ENCODE measurements around the gene CDK8.
"Not testable (repeated sequence)": the region's sequence is repeated elsewhere in the genome, so short reads cannot be mapped to it uniquely, and the experiment has no call there.

The CDK8 gene

DNA sequence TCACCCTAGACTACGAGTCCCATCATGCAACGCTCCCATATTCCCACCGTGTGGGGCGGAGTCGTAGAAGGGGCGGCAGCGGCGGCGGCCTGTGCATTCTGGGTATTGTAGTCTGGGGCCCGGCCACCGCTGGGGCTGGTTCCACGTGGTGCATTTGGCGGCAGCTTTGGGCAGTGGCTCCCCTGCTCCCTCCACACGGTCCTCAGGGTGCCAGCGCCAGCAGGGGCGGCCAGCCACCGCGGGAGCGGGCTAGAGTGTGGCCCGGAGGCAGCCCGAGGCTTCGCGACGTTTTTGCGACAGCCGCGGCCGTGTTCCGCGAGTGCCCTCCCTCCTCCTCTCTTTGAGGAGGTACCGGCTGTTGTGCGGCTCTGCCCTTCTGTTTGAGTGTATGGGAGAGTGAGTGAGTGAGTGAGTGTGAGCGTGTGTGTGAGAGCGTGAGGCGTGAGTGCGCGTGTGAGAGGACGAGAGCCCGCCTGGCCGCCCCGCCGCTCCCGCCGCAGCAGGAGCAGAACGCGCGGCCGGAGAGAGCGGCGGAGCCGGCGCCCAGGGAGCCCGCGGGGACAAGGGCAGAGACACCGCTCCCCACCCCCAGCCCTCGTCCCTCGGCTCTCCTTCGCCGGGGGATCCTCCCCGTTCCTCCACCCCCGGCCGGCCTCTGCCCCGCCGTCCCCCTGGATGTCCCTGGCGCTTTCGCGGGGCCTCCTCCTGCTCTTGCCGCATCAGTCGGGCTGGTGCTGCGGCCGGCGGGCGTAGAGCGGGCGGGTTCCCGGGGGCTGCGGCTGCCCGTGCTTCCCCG, at the start of gene CDK8:
CDK8 (plus strand) TSS at position 343 of the 796 bp plus-strand sequence. CDS start 513 bp downstream, outside the sequence.
- peak; percentile 93 for DNase-seq

DNA sequence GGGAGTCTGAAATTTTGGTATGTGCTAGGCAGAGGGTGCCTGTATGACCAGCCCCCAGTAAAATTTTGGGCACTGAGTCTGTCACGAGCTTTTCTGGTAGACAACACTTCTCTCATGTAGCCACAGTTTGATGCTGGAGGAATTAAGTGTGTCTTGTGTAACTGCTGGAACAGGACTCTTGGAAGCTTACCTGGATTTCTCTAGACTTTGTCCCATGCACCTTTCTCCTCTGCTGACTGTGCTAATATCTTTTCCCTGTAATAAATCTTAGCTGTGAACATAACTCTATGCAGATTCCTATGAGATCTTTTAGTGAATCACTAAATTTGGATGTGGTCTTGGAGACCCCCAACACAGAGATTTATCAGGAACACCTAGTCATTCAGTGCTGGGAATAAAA, 45.6 kb upstream of the CDK8 start:
- DNase-seq = no peak

DNA sequence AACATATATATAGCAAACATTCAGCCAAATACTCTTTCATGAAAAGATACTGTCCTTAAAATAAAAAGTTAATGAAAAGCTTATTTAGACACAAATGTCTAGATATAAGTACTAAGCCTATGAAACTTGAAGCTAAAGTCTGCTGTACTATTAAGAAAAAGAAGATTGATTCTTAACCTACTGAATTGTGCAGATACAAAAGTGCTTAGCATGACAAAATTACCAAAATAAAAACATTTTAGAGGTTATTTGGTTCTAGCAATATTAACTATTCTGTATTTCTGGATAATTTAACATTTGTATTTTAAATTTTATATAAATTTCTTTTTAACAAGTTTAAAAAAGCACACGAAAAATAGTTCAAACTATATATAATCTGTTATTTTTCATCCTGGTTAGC, 40.6 kb upstream of the CDK8 start:
- no peak for DNase-seq

DNA sequence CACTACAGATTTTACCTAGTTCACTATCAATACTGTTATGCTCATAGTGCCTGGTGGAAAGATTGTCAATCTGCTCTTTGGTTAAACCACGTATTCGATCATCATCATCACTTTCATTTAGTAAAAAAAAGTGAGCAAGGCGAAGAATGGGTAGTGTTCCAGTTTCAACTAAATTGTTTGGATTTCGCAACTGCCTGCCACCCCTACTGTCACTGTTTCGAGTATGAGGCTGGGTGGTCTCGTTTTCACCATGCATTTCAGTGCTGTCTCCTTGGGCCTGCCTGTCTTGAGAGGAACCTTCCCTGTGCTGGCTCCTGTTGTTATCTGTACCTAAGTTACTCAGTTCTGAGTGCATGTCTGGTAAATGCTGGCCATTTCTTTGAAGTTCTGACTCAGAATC, 39.9 kb upstream of the CDK8 start:
- no peak for DNase-seq

DNA sequence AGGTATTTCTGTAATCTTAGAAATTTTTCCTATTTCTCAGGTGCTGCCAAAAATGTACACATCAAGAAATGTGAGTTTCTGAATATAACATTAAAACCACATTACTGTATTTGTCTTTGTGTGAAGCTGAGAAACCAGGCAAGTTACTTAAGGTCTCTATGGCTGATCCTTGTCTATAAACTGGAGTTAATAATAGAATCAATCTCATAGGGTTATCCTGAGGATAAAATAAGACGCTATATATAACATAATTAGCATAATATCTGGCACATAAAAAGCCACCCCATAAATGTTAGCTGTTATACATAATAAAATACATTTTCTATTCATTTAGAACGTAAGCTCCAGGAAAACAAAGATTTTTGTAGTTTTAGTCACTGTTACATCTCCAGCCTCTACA, 37.9 kb upstream of the CDK8 start:
- no peak for DNase-seq

DNA sequence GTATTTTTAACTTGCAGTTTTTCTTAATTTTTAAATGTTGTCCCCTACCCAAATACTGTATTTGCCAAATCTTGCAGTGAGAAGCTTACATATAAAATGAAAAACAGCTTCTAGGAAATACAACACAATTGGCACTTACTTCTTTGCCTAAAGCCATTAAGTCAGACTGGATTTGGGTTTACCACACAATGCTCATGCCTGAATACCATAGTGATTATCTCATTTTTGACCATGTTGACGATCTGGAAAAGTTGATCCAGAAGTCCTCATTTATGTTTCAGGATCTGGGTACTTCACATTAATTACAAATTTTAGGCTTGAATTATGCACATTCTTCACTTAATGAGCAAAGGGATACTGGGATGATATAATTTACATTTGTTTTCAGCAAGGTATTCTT, 34.2 kb upstream of the CDK8 start:
- DNase-seq = no peak

DNA sequence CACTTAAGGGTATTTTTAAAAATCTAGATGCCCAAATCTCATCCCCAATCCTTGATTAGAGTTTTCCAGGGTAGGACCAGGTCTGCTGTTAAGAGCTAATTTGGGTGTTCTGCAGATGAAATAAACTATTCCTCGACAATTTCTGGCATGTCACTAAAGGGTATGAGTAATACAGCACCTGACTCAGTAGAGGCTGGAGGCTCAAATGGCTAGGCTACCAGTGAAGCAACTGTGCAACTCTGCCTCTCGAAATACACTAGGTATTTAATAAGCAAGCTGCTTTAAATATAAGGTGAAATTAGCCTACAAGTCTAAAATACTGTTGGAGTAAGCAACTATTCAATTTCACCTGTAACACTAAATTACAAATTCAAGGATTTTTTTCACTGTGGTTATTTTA, 33.4 kb upstream of the CDK8 start:
- DNase-seq = no peak

DNA sequence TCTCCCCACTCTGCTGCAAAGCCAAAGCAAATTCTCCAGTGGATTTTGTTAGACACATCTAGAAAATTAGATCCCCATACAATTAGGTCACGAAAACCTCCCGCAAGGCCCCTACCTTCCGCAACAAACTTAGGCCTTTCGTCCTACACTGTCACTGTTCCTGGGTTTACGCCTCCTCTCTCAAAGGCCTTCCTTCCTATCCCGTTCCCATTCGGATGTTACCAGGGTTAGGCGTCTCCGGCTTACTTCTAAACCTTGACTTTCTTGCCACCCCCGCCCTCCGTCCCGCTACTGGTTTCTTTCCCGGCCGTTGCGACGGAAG, 32.6 kb upstream of the CDK8 start:
- no peak for DNase-seq

DNA sequence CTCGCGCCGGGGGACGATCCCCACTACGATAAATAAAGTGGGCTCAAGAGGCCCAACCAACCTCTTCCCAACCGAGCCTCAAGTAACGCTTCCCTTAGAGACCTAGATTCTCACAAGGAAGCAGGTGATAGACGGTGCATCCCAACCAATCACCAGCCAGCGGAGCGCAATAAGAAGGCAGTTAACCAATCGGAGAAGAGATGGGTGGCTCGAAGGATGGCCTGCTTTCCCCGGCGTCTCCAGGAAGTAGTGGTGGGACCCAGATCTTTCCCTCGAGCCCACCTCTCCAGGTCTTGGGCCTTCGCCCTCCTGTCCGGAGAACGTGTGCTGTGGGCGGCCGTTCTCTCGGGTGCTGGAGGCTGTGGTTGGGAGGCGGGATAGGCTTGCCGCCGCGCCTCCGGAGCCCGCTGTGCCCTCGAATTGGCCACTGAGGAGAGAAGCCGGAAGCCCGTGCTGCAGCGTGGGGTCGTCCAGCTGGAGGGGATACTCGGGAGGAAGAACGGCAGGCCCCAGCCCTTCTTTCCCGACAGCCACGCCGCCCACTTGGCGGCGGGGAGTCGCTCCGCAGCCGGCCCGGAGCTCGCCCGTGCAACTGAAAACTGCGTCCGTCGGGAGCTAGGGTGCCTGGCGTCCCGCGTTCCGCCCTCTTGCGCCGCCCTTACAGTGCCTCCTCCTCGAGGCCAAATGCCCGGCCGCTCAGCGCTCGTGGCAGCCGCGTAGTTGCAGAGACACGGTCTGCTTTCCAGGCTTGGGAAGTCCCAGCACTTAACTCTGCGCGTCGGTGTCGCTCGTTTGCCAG, 32.0 kb upstream of the CDK8 start, which contains the start of gene RNF6:
RNF6 (minus strand) TSS at position 594 of the 799 bp plus-strand sequence. CDS start 2,665 bp downstream, outside the sequence.
- DNase-seq = peak; percentile 93

DNA sequence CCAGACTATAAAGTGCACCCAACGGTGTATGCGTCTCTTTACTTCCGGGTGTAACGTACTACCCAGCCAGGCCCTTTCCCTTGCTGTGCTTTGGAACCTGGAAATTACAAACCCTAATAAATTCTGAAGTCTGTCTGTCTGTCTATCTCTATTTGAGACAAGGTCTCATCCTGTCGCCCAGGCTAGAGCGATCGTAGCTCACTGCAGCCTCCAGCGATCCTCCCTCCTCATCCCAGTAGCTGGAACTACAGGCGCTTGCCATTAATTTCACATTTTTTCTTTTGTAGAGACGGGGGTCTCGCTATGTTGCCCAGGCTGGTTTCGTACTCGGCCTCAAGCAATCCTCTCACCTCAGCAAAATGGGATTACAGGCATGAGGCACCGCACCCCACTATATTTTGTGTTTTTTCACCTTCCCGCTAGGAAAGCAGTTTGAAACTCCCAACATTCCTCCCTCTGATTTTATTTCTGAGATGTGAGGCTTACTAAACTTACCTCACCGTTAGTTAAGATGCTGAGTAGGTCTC, 31.3 kb upstream of the CDK8 start:
- no peak for DNase-seq

DNA sequence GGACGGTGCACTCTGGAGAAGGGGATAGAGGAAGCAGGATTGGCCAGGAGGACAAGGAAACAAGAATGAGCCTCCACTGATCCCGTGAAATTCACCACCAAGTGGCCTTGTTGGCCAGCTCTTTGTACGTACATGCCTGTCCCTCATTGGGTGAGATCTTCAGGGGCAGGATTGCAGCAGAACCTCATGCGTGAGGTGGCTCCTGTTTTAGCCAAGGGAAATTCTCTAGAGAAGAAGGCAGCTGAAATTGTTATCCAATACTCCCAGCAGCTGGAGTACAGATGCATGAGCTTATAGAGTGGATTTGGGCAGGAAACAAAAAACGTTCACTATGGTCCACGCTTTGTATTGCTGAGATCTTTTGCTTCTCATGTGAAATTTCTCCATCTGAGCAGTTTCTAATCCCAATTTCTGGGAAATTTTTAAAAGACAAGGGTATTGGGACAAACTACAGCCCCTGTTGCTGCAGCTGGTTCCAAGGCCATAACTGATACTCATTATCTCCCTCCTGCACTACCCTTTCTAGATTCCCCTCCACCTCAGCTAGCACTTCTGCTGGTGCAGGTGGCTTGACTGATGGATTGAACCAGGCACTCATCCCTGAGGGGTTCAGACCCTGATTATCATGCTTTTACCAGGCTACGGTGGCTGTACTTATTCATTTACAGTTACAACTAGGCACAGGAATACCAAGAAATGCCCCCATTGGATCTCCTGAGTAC, 27.9 kb upstream of the CDK8 start:
- no peak for DNase-seq

DNA sequence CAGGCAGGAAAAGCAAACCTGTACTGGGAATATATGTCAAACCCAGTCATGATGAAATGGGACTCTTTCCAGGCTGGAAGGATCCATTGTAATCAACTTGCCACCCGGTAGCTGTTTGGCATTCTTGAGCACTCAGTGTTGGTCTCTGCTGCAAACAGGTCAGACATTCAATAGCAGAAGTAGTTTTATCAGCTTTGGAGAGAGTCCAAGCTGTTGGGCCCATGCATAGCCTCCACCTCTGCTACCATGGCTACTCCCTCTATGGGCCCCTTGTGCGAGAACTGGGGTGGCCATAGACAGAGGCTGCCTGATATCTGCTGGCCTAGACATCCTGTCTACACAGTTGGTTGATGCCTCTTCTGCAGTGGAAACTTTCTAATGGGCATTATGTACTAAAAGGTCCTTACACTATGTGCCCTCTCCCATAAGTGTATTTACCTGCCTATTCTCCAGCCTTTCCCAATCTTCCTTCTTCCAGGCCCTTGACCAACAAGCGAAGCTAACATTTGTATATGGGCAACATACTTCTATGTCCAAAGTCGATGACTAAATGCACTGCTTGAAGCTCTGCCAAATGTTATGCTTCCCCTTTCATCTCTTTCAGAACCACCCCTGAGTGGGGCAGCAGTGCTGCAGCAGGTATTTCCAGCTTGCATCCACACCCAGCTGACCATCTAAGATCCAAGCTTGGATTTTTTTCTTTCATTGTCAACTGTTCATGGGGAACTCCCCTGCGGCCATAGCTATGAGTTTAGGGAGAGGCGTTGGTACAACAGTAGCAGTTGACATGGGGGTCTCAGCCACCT, 26.6 kb upstream of the CDK8 start:
- peak; percentile 63 for DNase-seq

DNA sequence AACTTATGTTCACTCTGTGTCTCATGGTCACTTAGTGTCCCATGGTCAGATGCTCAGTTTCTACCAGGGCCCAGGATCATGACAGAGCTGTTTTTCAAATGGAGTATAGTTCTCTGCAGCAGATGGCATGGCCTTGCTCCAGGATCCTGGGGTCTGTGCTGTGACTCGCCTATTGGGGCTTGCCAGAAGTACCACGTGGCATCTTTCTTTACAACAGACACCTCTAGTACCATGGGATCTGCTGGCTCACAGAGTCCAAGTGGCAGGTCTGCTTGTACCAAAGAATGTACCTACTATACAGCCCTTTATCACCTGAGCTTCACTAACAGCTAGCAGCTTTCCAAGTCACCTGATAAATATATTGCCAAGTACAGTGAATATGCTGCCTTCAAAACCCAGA, 25.8 kb upstream of the CDK8 start:
- no peak for DNase-seq

DNA sequence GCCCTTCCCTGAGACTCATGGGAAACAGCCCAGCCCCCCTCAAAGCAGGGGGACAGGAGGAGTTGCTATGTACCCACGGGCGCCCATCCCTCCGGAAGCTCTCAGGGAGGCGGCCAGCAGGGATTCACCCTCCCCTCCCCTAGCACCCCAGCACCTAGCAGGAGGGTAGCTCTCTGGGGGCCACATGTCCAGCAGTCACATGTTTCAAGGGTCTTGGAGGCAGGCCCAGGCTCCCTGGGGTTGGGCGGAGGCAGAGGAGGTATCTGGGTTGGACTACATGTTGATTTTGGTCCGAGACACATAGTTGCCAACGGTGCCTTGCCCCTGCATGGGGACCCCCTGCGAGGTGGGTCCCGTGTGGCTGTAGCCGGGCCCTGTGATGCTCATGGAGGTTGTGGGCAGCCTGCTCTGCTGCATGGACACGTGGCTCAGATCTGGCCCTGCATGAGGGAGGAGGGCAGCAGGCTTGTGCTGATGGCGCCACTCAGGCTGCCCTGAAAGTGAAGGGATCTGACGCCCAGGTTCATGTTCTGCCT, 24.8 kb upstream of the CDK8 start:
- DNase-seq = no peak

DNA sequence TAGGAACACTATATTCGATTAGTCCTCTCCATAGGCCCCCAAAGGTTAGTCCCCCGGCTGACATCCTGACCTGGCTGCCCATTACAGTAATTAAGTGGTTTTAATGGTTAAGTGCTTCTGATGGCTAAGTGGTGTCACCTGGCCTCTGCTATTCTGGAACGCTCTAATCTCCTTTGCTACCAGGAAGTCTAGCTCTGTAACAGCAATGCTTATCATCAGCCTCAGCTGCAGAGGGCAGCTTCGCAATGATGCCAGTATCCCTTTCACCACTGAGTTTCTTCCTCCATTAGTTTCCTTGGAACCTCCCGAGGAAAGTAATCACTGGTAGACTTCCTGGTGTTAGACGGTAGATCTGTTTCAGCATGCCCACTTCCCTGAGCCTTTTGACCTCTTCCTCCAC, 23.2 kb upstream of the CDK8 start:
- no peak for DNase-seq

DNA sequence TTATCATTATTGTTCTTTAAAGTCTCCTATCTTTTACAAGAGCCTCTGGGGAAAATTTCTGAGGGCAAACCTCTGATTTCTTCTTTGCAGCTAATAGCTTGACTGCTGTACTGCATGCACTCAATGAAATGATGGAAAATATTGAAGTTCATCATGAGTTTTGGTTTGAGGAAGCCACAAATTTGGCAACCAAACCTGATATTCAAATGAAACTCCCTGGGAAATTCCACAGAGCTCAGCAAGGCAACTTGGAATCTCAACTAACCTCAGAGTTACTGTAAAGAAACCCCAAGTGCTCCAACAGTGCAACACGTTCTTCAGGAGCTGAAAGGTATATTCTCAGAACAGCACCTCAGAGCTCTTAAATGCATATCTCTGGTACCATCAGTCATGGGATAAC, 17.6 kb upstream of the CDK8 start:
- no peak for DNase-seq

DNA sequence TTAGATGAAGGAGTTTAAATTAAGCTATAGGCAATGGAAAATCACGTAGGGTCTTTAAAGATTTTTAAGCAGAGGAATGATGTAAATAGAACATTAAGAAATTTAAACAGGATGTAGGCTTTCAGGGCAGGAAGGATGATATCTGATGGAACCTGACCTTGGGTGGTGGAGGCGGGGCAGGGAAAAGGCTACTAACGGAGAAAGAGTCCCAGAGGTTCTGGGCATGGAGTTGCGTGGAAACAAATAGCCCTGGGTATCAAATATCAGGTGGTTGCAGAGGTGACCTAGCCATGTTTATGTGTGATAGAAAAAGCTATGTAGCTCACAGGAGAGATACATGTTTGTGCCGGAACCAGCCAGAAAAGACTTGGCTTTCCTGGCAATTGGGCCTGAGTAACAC, 7.8 kb upstream of the CDK8 start:
- DNase-seq = no peak

DNA sequence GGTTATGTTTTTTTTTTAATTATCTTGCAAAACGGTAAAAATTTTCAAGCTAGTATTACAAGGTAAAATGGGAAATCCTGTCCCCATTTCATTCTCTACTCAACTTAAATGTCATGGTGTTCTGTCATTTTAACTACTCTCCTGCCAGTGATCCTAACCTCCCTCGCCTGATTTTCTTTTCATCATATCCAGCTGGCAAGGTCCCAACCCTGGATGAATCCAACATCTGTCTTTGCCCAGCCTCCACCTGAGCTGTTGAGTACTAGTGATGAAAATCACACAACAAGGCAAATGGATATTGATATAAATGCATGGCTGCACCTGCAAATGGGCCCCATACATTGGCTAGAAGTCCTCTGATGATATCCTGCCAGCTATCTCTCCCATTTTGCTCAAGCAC, 6.9 kb upstream of the CDK8 start:
- DNase-seq = no peak

DNA sequence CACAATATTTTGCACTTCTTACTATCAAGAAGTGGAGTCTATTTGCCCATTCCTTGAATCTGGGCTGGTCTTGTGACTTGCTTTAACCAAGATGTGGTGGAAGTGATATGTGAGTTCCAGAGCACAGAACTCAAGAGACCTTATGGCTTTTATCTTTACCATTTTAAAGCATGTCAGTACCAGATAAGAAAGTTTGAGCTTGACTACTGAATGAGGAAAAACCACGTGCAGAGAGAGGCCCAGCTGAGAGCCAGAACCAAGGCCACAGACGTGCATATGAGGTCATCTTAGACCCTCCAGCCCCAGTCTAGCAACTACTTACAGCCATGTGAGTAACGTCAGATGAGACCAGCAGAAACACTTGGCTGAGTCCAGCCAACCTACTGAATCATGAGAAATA, 6.3 kb upstream of the CDK8 start:
- peak; percentile 94 for DNase-seq

DNA sequence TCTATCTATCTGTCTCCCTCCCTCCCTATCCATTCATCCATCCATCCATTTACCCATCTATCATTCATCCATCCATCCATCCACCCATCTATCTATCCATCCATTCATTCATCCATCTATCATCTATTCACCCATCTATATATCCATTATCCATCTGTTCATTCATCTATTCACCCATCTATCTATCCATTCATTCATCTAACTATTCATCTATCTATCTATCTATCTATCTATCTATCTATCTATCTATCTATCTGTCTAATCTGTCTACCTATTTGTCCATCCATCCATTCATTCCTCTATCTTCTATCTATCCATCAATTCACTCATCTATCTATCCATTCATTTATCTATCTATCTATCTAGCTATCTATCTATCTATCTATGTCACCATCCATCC, 4.4 kb upstream of the CDK8 start:
- DNase-seq = no peak

DNA sequence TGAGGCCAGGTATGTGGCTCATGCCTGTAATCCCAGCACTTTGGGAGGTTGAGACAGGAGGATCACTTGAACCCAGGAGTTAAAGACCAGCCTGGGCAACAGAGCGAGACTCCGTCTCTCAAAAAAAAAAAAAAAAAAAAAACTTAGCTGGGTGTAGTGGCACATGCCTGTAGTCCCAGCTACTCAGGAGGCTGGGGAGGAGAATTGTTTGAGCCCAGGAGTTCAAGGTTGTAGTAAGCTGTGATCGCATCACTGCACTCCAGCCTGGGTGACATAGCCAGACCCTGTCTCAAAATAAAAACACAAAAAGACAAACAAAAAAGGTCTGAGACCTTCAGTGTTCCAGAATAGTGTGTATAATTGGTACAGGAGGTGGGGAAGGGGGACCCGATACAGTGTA, 1.9 kb upstream of the CDK8 start:
- DNase-seq = not testable (repeated sequence)

DNA sequence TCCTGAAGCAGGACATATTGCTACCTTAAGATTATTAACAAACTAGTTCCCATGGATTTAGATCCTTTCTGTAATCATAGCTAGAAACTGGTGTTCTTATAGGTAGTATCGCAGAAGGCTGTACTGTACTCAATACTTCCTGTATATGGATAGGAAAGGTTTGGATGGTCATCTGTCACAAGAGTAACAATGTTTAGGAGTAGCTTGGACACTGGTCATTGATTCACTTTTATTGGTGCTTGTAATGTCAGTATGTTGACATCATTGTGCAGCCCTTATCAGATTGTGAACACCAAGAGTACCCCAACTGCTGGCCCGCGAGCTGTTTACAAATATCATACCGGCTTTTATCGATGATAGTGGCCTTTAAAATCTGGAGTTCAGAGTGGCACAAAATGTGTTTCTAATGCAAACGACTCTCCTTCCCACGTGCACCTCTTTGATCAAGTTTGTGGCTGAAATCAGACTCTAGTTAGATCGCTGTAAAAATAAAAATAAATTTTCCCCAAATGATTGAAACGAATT, 605 bp upstream of the CDK8 start:
- peak; percentile 19 for DNase-seq
